ENCODE results near the gene ISCU. TPM values are rescaled to one million over a fixed set of nuclear protein-coding genes. Genes with fewer than 3 reads are reported as not detected.

The ISCU gene
- total RNA-seq, 4 donors from 2014 or later = 105 to 148 (median 134) TPM

- Histone ChIP-seq H3K27ac (no peak overlapping the region), H3K4me3 (no peak overlapping the region), H3K9me3 (no peaks in the 10 kb centered on the region), H3K27me3 (no peaks in the 10 kb centered on the region), H3K4me1 (peaks cover 7% of the 10 kb centered on the region), H3K36me3 (no peaks in the 10 kb centered on the region)
- no peak for DNase-seq (ENCODE audit: low spot score in 2 of 2)
- 71% methylated on average over 13 of the region's 15 CpGs for WGBS
- TF ChIP-seq POLR2A (IDR thresholded peaks at IDR 0.05) (no peak), CTCF (IDR thresholded peaks at IDR 0.05) (no peak), EP300 (IDR thresholded peaks at IDR 0.05) (no peak), POLR2AphosphoS5 (IDR thresholded peaks at IDR 0.05) (no peak)
These were observed 48.6 kb downstream of the ISCU start for GRCh38 chr12:108610856-108611605.

GRCh38 chr12:108611884-108612415 is 49.6 kb downstream of the ISCU start:
- Histone ChIP-seq H3K4me3 (no peak overlapping the region), H3K4me1 (peaks cover 7% of the 10 kb centered on the region), H3K27ac (no peak overlapping the region), H3K36me3 (no peaks in the 10 kb centered on the region), H3K9me3 (no peaks in the 10 kb centered on the region), H3K27me3 (no peaks in the 10 kb centered on the region)
- TF ChIP-seq POLR2AphosphoS5 (IDR thresholded peaks at IDR 0.05) (no peak), CTCF (IDR thresholded peaks at IDR 0.05) (peak in 1 of 2 donors; percentile 22), EP300 (IDR thresholded peaks at IDR 0.05) (no peak), POLR2A (IDR thresholded peaks at IDR 0.05) (no peak)
- DNase-seq (ENCODE audit: low spot score in 2 of 2) = no peak
- WGBS = 40% methylated on average over 2 of the region's 5 CpGs

- no peak for DNase-seq (ENCODE audit: low spot score in 2 of 2)
- Histone ChIP-seq H3K27ac (no peak overlapping the region), H3K4me3 (no peak overlapping the region), H3K27me3 (no peaks in the 10 kb centered on the region), H3K9me3 (no peaks in the 10 kb centered on the region), H3K36me3 (no peaks in the 10 kb centered on the region), H3K4me1 (peaks cover 9% of the 10 kb centered on the region)
- WGBS = 64% methylated on average over 6 of the region's 8 CpGs
- TF ChIP-seq POLR2AphosphoS5 (IDR thresholded peaks at IDR 0.05) = no peak
- no peak for TF ChIP-seq CTCF (IDR thresholded peaks at IDR 0.05)
- TF ChIP-seq EP300 (IDR thresholded peaks at IDR 0.05) = no peak
- no peak for TF ChIP-seq POLR2A (IDR thresholded peaks at IDR 0.05)
These were observed 50.4 kb downstream of the ISCU start for GRCh38 chr12:108612788-108613282.

- WGBS = 55% methylated on average over 9 of the region's 9 CpGs
- no peak overlapping the region for H3K27ac ChIP-seq
- no peak for DNase-seq (ENCODE audit: low spot score in 2 of 2)
These were observed 51.2 kb downstream of the ISCU start for GRCh38 chr12:108613548-108613947.

More at GRCh38 chr12:108613548-108613947, 51.2 kb downstream of the ISCU start:
- no peak for TF ChIP-seq POLR2AphosphoS5 (IDR thresholded peaks at IDR 0.05)
- no peak for TF ChIP-seq POLR2A (IDR thresholded peaks at IDR 0.05)
- no peak for TF ChIP-seq CTCF (IDR thresholded peaks at IDR 0.05)
- TF ChIP-seq EP300 (IDR thresholded peaks at IDR 0.05) = no peak
- Histone ChIP-seq H3K4me1 (peaks cover 14% of the 10 kb centered on the region), H3K9me3 (no peaks in the 10 kb centered on the region), H3K4me3 (no peak overlapping the region), H3K36me3 (no peaks in the 10 kb centered on the region), H3K27me3 (no peaks in the 10 kb centered on the region)
